GM23248 (cell line): Measurements from ENCODE around the gene ARL4A. TPM values are rescaled to one million over a fixed set of nuclear protein-coding genes. Genes with fewer than 3 reads are reported as not detected.
A peak's percentile ranks its signal among the peaks of the same experiment; 100 is the strongest.

ENCODE experiments used
- DNase-seq: peaks from one replicate; pipeline ENCODE4 v3.0.0-alpha.2; 2015
- H2AFZ ChIP-seq: fragments of 200-600 bp; sonication (generic); 2 replicates; pipeline ENCODE4 v1.6.1; 2016; ENCODE audit warnings: antibody characterized with exemption
- H3F3A ChIP-seq: fragments of 200-600 bp; sonication (generic); 2 replicates; pipeline ENCODE4 v1.6.1; 2016; ENCODE audit warnings: mild to moderate bottlenecking, antibody characterized with exemption, mixed run types; ENCODE audit not compliant: insufficient read depth
- H3K27ac ChIP-seq: fragments of 200-600 bp; sonication (generic); 2 replicates; pipeline ENCODE4 v1.5.1; 2016; ENCODE audit warnings: mild to moderate bottlenecking
- H3K27me3 ChIP-seq: fragments of 200-600 bp; sonication (generic); replicated peaks from 2 replicates; pipeline ENCODE4 v1.6.1; 2016; ENCODE audit warnings: mild to moderate bottlenecking; ENCODE audit not compliant: insufficient read depth
- H3K36me3 ChIP-seq: fragments of 200-600 bp; sonication (generic); 2 replicates; pipeline ENCODE4 v1.6.1; 2016; ENCODE audit warnings: low read depth, mild to moderate bottlenecking
- H3K4me1 ChIP-seq: fragments of 200-600 bp; sonication (generic); 2 replicates; pipeline ENCODE4 v1.6.1; 2016; ENCODE audit warnings: mild to moderate bottlenecking; ENCODE audit not compliant: insufficient read depth
- H3K4me2 ChIP-seq: fragments of 200-600 bp; sonication (generic); one replicate; pipeline ENCODE4 v1.6.1; 2016; ENCODE audit warnings: mild to moderate bottlenecking; ENCODE audit not compliant: unreplicated experiment
- H3K4me3 ChIP-seq: fragments of 200-600 bp; sonication (generic); 2 replicates; pipeline ENCODE4 v1.5.1; 2016; ENCODE audit warnings: mild to moderate bottlenecking
- H3K79me2 ChIP-seq: fragments of 200-600 bp; sonication (generic); 2 replicates; pipeline ENCODE4 v1.6.1; 2016; ENCODE audit warnings: mild to moderate bottlenecking; ENCODE audit not compliant: insufficient read depth
- H3K9ac ChIP-seq: fragments of 200-600 bp; sonication (generic); 2 replicates; pipeline ENCODE4 v1.6.1; 2016; ENCODE audit warnings: mild to moderate bottlenecking
- H3K9me2 ChIP-seq: fragments of 200-600 bp; sonication (generic); 2 replicates; pipeline ENCODE4 v1.6.1; 2016; ENCODE audit warnings: mixed run types, mild to moderate bottlenecking, moderate library complexity; ENCODE audit not compliant: insufficient read depth
- H3K9me3 ChIP-seq: fragments of 200-600 bp; sonication (generic); one replicate; pipeline ENCODE4 v1.6.1; 2017; ENCODE audit warnings: low read depth
- H4K20me1 ChIP-seq: fragments of 200-600 bp; sonication (generic); 2 replicates; pipeline ENCODE4 v1.6.0; 2016; ENCODE audit not compliant: insufficient read depth
- EZH2 ChIP-seq: fragments of 200-600 bp; sonication (generic); IDR thresholded peaks from 2 replicates; pipeline ENCODE4 v1.6.1; 2018; ENCODE audit warnings: antibody characterized with exemption, mild to moderate bottlenecking; ENCODE audit not compliant: insufficient read depth, poor library complexity, severe bottlenecking
- EZH2phosphoT487 ChIP-seq: fragments of 200-600 bp; sonication (generic); IDR thresholded peaks from 2 replicates; pipeline ENCODE4 v1.6.1; 2018; ENCODE audit warnings: antibody characterized with exemption, moderate library complexity, mild to moderate bottlenecking, low read depth; ENCODE audit not compliant: insufficient read depth
- WGBS, 2 experiments: methylation state at CpG; one replicate each; pipeline ENCODE4 v1.1.6; 2015 to 2017; ENCODE audit warnings: low lambda C conversion rate in 2 of 2, low coverage in 1 of 2; ENCODE audit errors: missing lambda C conversion rate in 2 of 2; 5-methylcytosine and 5-hydroxymethylcytosine counted together
- in situ Hi-C: fragments of 300-500 bp; cut with MboI; formaldehyde crosslinking; loops from 2 replicates; pipeline ENCODE4 v1.15.0; 2020
- polyA plus RNA-seq: library from polyadenylated mRNA; unstranded; fragments of >200 nt; fragmentation: Nextera tagmentation; extraction: Ambion mirVana; gene quantifications from 2 replicates; pipeline ENCODE4 v1.2.1, GENCODE V29; 2016
- small RNA-seq: library from RNA; depleted of rRNA; stranded (forward); fragments of <200 nt; gene quantifications from one replicate; pipeline ENCODE3, GENCODE V24; 2014; ENCODE audit warnings: low read depth, low replicate concordance
- total RNA-seq: library from RNA; depleted of rRNA; stranded (reverse); fragments of >200 nt; shearing (Covaris generic); gene quantifications from 2 replicates; pipeline ENCODE4 v1.2.3, GENCODE V29; 2014; rRNA removed

The ARL4A gene
- total and polyA plus RNA-seq, 2 experiments from 2014 or later, result 17.5 to 20.9 TPM

DNA sequence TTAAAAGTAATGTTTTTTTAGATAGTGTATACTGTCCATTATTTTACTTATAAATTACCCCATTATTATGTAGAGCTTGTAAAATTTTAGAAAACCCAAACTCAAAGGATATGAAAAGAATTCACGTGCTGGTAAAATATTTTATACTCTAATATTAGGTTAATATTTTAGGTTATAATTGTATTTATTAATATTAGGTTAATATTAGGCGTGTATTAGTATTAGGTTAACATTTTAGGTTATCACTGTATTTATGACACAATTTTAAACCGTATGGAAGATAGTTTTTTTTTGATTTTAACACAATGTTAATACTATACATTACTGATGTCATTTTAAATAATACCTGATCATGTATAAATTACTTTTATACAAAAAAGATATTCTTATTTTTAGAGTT, 48.5 kb downstream of the ARL4A start:
- Histone ChIP-seq H3K9me3 (no peaks in the 10 kb centered on the region), H3K9ac (no peak overlapping the region), H3K36me3 (no peaks in the 10 kb centered on the region), H3K4me2 (no peak overlapping the region), H3K4me1 (no peaks in the 10 kb centered on the region), H3K27ac (no peak overlapping the region), H3K4me3 (no peak overlapping the region), H2AFZ (no peak overlapping the region), H3F3A (no peaks in the 10 kb centered on the region), H3K9me2 (no peaks in the 10 kb centered on the region), H3K79me2 (no peaks in the 10 kb centered on the region), H4K20me1 (no peaks in the 10 kb centered on the region), H3K27me3 (no peaks in the 10 kb centered on the region)
- in situ Hi-C loops, result no loop called here
- WGBS, 2 experiments, result 49 to 50% methylated on average over 3 of the region's 3 CpGs
- no peak for DNase-seq
- TF ChIP-seq EZH2 (no peak), EZH2phosphoT487 (no peak)

DNA sequence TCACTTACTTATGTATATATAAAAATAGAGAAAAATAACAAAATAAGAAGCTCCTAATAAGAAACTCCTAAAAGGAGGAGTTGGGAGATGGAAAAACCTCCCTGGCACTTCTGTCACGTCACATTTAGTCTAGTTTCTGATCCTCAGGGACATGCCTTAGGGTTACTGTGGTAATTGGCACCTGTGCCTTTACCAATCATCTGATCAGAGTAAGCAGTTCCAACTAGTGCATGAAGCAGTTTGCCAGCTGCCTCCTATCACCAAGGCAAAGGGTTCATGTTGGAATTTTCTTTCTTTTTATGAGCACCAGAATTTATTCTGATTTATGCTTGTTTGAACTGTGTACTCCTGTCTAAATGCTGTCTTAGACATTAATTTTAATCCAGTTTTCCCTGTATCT, 49.9 kb downstream of the ARL4A start:
- no peak for DNase-seq
- no peaks in the 10 kb centered on the region for H4K20me1 ChIP-seq
- TF ChIP-seq EZH2phosphoT487, result no peak
- TF ChIP-seq EZH2, result no peak
- no peaks in the 10 kb centered on the region for H3F3A ChIP-seq
- no peaks in the 10 kb centered on the region for H3K36me3 ChIP-seq
- H3K9me2 ChIP-seq, result no peaks in the 10 kb centered on the region
- H3K27me3 ChIP-seq, result no peaks in the 10 kb centered on the region
- peak overlapping the region; percentile 24; the same call in 1 of the 2 replicates for H2AFZ ChIP-seq
- H3K9me3 ChIP-seq, result no peaks in the 10 kb centered on the region
- no peak overlapping the region for H3K9ac ChIP-seq
- no peak overlapping the region for H3K4me2 ChIP-seq
- 0 out of 2 replicates have a peak, but pooled peaks cover 7% of the 10 kb centered on the region for H3K4me1 ChIP-seq
- in situ Hi-C loops, result no loop called here
- H3K27ac ChIP-seq, result no peak overlapping the region
- 53 to 74% methylated on average over 1 of the region's 1 CpG for WGBS, 2 experiments
- no peaks in the 10 kb centered on the region for H3K79me2 ChIP-seq
- H3K4me3 ChIP-seq, result no peak overlapping the region

DNA sequence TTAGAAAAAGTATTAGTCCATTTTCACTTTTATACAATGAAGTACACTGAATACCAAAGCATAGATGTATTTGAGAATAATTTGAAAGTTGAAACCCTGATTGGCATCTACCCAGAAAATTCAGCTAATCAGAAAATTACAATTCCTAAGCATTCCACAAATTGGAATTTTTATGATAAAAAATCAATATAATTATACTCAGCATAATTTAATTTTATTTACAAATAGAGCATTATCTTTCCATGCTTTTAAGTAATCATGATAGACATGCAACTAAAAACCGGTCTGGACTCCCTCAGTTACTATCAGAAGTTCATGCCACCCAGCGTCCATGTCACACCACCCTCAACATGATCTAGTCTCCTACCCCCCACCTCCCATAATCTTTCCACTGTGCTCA, 50.4 kb downstream of the ARL4A start:
- no peaks in the 10 kb centered on the region for H4K20me1 ChIP-seq
- no peak overlapping the region for H3K4me3 ChIP-seq
- no peaks in the 10 kb centered on the region for H3K9me3 ChIP-seq
- no peak for TF ChIP-seq EZH2phosphoT487
- TF ChIP-seq EZH2, result no peak
- no peaks in the 10 kb centered on the region for H3K27me3 ChIP-seq
- no peaks in the 10 kb centered on the region for H3K36me3 ChIP-seq
- H3K79me2 ChIP-seq, result no peaks in the 10 kb centered on the region
- H3K4me2 ChIP-seq, result no peak overlapping the region
- no peaks in the 10 kb centered on the region for H3K9me2 ChIP-seq
- H3K27ac ChIP-seq, result no peak overlapping the region
- no peaks in the 10 kb centered on the region for H3F3A ChIP-seq
- DNase-seq, result no peak
- H3K9ac ChIP-seq, result no peak overlapping the region
- in situ Hi-C loops, result no loop called here
- 87 to 88% methylated on average over 2 of the region's 2 CpGs for WGBS, 2 experiments
- 0 out of 2 replicates have a peak, but pooled peaks cover 7% of the 10 kb centered on the region for H3K4me1 ChIP-seq
- peak overlapping the region; percentile 24; the same call in 1 of the 2 replicates for H2AFZ ChIP-seq

GRCh38 chr7:12738665-12739064, 51.2 kb downstream of the ARL4A start:
- 0 out of 2 replicates have a peak, but pooled peaks cover 7% of the 10 kb centered on the region for H3K4me1 ChIP-seq
- no peak overlapping the region for H3K4me2 ChIP-seq
- H3K36me3 ChIP-seq, result no peaks in the 10 kb centered on the region
- H4K20me1 ChIP-seq, result no peaks in the 10 kb centered on the region
- H3K27ac ChIP-seq, result no peak overlapping the region
- H3K4me3 ChIP-seq, result no peak overlapping the region
- TF ChIP-seq EZH2 (no peak), EZH2phosphoT487 (no peak)
- no peak overlapping the region for H3K9ac ChIP-seq
- no peak for DNase-seq
- no peaks in the 10 kb centered on the region for H3K9me2 ChIP-seq
- no peaks in the 10 kb centered on the region for H3K79me2 ChIP-seq
- H3F3A ChIP-seq, result no peaks in the 10 kb centered on the region
- in situ Hi-C loops, result no loop called here
- WGBS, 2 experiments, result 46 to 48% methylated on average over 2 of the region's 2 CpGs
- no peaks in the 10 kb centered on the region for H3K27me3 ChIP-seq
- H3K9me3 ChIP-seq, result no peaks in the 10 kb centered on the region
- H2AFZ ChIP-seq, result no peak overlapping the region; the same call in 1 of the 2 replicates

Small RNA genes within 50 kb of the gene (small RNA-seq; reads per million reads assigned to genes)
- not detected for gene RF00264

Other genes with a start within 250 kb of the ARL4A start
- gene SCIN, start 116.9 kb upstream of the ARL4A start, total RNA-seq, result 0.13 and 0.32 TPM in 2 replicates
- gene SCIN, start 116.9 kb upstream of the ARL4A start, polyA plus RNA-seq, result 0.64 and 0.68 TPM in 2 replicates